ENCODE results near the gene WDR33.

DNA sequence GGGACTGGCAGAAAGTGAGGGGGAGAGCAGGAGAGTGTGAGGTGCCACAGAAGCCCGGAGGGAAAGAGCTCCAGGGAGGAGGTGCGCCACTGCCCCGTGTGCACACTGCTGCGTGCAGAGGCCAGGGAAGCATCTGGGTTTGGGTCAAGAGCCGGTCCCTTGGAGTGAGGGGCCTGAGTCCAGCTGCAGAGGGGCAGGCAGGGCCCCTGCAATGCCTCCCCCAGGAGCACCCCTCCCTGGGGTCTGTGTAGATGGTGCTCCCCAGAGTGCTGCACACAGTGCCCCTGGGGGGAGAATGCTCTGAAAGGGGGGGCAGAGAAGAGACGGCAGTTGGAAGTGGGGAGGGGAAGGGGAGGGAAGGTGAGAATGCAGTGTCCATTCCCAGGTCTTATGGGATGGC, 132.0 kb downstream of the WDR33 start:
- TF ChIP-seq CTCF (IDR thresholded peaks at IDR 0.05) (no peak), POLR2A (IDR thresholded peaks at IDR 0.05) (no peak), EP300 (IDR thresholded peaks at IDR 0.05) (no peak)
